CD4-positive, CD25-positive, alpha-beta regulatory T cell (primary cell): Measurements from ENCODE around the gene GAMT. TPM values are rescaled to one million over a fixed set of nuclear protein-coding genes. Genes with fewer than 3 reads are reported as not detected.
A peak's percentile ranks its signal among the peaks of the same experiment; 100 is the strongest.

Experiments
- ATAC-seq, 2 donors: fragments of 150-1000 bp; cut with Tn5 transposase; one replicate each; pipeline ENCODE4 v1.10.0; 2021; ENCODE audit warnings: low read depth in 2 of 2, moderate number of reproducible peaks in 2 of 2, moderate library complexity in 1 of 2
- DNase-seq, 3 donors: peaks; one replicate each; pipeline versions ENCODE4 v3.0.0 to v3.0.0-alpha.2; 2012 to 2022; ENCODE audit warnings: mixed read lengths in 1 of 3
- H3K27ac ChIP-seq: one replicate; pipeline ENCODE4 v1.7.0; 2013; ENCODE audit warnings: mild to moderate bottlenecking, low read length; ENCODE audit not compliant: insufficient read depth, poor library complexity, severe bottlenecking
- H3K27me3 ChIP-seq: one replicate; pipeline ENCODE4 v1.7.0; 2013; ENCODE audit warnings: low read length; ENCODE audit not compliant: control insufficient read depth, insufficient read depth
- H3K36me3 ChIP-seq: one replicate; pipeline ENCODE4 v1.7.0; 2013; ENCODE audit warnings: mild to moderate bottlenecking, low read length, moderate library complexity; ENCODE audit not compliant: control insufficient read depth, insufficient read depth
- H3K4me1 ChIP-seq: 2 replicates; pipeline ENCODE4 v1.7.0; 2013; ENCODE audit warnings: mild to moderate bottlenecking, low read length; ENCODE audit not compliant: insufficient read depth, control insufficient read depth, poor library complexity, severe bottlenecking
- H3K4me3 ChIP-seq: one replicate; pipeline ENCODE4 v1.7.0; 2013; ENCODE audit warnings: low read depth, mild to moderate bottlenecking, low read length, moderate library complexity
- H3K9me3 ChIP-seq, 2 experiments: 1 replicate in 1 of 2; 2 replicates in 1 of 2; pipeline ENCODE4 v1.7.0; 2013; ENCODE audit warnings: low read length in 2 of 2, mild to moderate bottlenecking in 1 of 2, moderate library complexity in 1 of 2; ENCODE audit not compliant: control insufficient read depth in 2 of 2
- H3K27ac Mint-ChIP-seq, 3 donors: one replicate each; pipeline ENCODE4 v1.8.0; 2020 to 2022; ENCODE audit warnings: mild to moderate bottlenecking in 3 of 3, mixed read lengths in 3 of 3, moderate library complexity in 2 of 3
- H3K27me3 Mint-ChIP-seq: one replicate; pipeline ENCODE4 v1.8.0; 2022; ENCODE audit warnings: mild to moderate bottlenecking, mixed read lengths
- H3K36me3 Mint-ChIP-seq: one replicate; pipeline ENCODE4 v1.8.0; 2020; ENCODE audit warnings: mixed read lengths
- H3K4me1 Mint-ChIP-seq, 4 donors: one replicate each; pipeline ENCODE4 v1.8.0; 2020 to 2022; ENCODE audit warnings: mixed read lengths in 4 of 4, mild to moderate bottlenecking in 1 of 4
- H3K4me3 Mint-ChIP-seq, 4 donors: one replicate each; pipeline ENCODE4 v1.8.0; 2020 to 2022; ENCODE audit warnings: mild to moderate bottlenecking in 4 of 4, mixed read lengths in 4 of 4, moderate library complexity in 3 of 4
- H3K9me3 Mint-ChIP-seq, 7 donors: one replicate each; pipeline ENCODE4 v1.8.0; 2020 to 2022; ENCODE audit warnings: mixed read lengths in 7 of 7, mild to moderate bottlenecking in 3 of 7, moderate library complexity in 2 of 7
- polyA plus RNA-seq, 4 donors: library from polyadenylated mRNA; unstranded; fragments of 300-500 nt; fragmentation: Illumina TruSeq; gene quantifications; one replicate each; pipeline ENCODE4 v1.2.3, GENCODE V29; 2021
- total RNA-seq: library from RNA; stranded (reverse); gene quantifications from one replicate; pipeline ENCODE4 v1.2.3, GENCODE V29; 2022

Gene GAMT
- total and polyA plus RNA-seq, 5 donors from 2014 or later, result 6.7 to 20.2 (median 12.9) TPM

DNA sequence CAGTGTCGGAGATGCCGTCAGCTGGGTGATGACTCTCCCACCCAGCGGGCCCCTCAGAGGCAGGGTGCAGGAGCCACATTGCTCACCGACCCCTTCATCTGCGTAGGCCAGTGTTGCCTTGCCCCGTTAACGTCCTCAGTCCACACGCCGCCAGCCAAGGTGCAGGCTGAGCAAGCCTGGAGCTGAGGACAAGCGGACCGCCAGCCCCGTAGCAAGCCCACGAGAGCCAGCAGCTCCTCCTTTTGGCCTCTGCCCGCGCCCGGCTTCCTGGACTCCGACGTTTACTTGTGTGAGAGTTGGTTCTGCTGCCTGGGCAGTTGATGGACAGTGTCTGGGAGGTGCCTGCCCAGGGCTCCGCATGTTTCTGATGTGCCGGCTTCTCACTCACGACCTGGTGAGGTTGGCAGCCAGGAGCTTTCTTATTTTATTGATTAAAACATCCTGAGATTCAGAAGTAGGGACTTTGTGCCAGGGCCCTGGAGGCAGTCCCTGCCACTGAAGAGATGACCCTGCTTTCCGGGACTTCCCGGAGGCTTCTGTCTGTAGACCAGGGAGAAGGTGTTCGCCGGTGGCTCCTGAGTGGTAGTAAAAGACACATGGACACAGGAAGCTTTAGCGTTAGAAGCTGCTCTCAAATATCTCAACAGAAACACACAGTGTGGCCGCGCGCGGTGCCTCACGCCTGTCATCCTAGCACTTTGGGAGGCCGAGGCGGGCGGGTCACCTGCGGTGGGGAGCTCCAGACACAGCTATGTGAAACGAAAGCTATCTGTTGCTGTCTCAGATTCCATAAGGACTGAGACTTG lies 11.9 kb upstream of the GAMT start:
- H3K4me3 Mint-ChIP-seq, result peak overlapping the region in 3 of 4 donors; percentile 56 to 79 (median 75)
- Histone ChIP-seq H3K4me1 (peaks cover 76% of the 10 kb centered on the region), H3K36me3 (peaks cover 32% of the 10 kb centered on the region), H3K27me3 (no peaks in the 10 kb centered on the region), H3K9me3 (no peaks in the 10 kb centered on the region), H3K27ac (no peak overlapping the region), H3K4me3 (no peak overlapping the region)
- DNase-seq (no peak), ATAC-seq (no peak)
- H3K4me1 Mint-ChIP-seq, result peaks cover 0 to 94% (median 48%) of the 10 kb centered on the region in 4 donors
- H3K36me3 Mint-ChIP-seq, result peaks cover 19% of the 10 kb centered on the region
- H3K27ac Mint-ChIP-seq, result peak overlapping the region in 1 of 3 donors; percentile 52
- H3K27me3 Mint-ChIP-seq, result no peaks in the 10 kb centered on the region
- no peaks in the 10 kb centered on the region for H3K9me3 Mint-ChIP-seq

- Mint-ChIP-seq H3K4me1 (peaks cover 0 to 86% (median 45%) of the 10 kb centered on the region in 4 donors), H3K4me3 (peak overlapping the region in 2 of 4 donors; percentile 71 to 95), H3K27me3 (no peaks in the 10 kb centered on the region), H3K36me3 (peaks cover 15% of the 10 kb centered on the region), H3K27ac (peak overlapping the region in 1 of 3 donors; percentile 62), H3K9me3 (no peaks in the 10 kb centered on the region)
- Histone ChIP-seq H3K4me3 (no peak overlapping the region), H3K9me3 (no peaks in the 10 kb centered on the region), H3K27ac (no peak overlapping the region), H3K27me3 (no peaks in the 10 kb centered on the region), H3K4me1 (peaks cover 76% of the 10 kb centered on the region), H3K36me3 (peaks cover 25% of the 10 kb centered on the region)
- DNase-seq, result no peak
- no peak for ATAC-seq
These were observed 11.1 kb upstream of the GAMT start for GRCh38 chr19:1412323-1412923.

DNA sequence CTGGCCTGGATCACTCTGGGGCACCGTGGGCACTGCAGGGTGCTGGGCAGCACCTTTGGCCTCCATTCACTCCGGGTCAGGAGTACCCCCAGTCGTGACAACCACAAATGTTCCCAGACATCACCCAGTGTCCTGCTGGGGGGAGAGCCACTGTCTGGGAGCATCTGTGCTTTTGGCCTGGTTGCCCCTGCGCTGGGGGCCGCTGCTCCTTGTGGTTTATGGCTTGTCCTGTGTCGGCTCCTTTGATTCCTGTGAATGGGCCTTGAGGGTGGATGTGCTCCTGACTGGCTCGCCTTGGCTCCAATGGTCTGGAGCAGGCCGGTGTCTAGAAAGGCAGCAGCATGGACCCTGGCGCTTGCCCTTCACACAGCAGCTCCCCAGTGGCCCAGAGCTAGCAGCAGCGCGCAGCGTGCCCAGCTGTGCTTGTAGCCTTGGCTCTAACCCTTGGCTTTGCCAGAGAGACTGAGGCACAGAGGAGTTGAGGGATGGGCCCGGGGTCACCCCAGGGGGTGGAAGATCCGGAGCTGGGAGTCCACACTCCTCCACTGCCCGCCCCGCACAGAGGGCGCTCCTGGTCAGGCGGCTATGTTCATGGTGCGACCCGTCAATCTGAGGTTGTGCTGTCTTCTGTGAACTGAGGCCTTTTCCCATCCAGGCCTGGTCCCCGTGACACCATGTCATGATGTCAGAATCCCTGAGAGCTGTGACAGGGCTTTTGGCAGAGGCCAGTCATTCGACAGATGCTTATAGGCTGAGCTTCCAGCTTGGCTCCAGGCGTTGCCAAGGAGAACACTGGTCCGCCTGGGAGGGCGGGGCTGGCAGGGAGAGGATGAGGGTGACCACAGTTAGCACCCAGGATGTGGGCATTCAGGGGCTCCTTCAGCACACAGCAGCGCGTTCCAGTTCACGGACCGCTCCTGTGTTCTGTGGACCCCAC lies 10.2 kb upstream of the GAMT start:
- H3K36me3 Mint-ChIP-seq, result peaks cover 12% of the 10 kb centered on the region
- H3K27me3 Mint-ChIP-seq, result no peaks in the 10 kb centered on the region
- Histone ChIP-seq H3K4me1 (peaks cover 78% of the 10 kb centered on the region), H3K36me3 (peaks cover 18% of the 10 kb centered on the region), H3K9me3 (no peaks in the 10 kb centered on the region), H3K27me3 (no peaks in the 10 kb centered on the region), H3K27ac (no peak overlapping the region), H3K4me3 (no peak overlapping the region)
- peak overlapping the region in 2 of 3 donors; percentile 14 to 93 for H3K27ac Mint-ChIP-seq
- peak overlapping the region; percentile 50 to 96 (median 92) for H3K4me3 Mint-ChIP-seq
- H3K4me1 Mint-ChIP-seq, result peaks cover 0 to 79% (median 44%) of the 10 kb centered on the region in 4 donors
- H3K9me3 Mint-ChIP-seq, result no peaks in the 10 kb centered on the region
- DNase-seq (peak in 1 of 3 donors; percentile 39), ATAC-seq (no peak)

- Mint-ChIP-seq H3K9me3 (no peaks in the 10 kb centered on the region), H3K27ac (peak overlapping the region; percentile 75 to 97 (median 93)), H3K4me3 (peak overlapping the region; percentile 88 to 96 (median 96)), H3K36me3 (peaks cover 12% of the 10 kb centered on the region), H3K27me3 (no peaks in the 10 kb centered on the region), H3K4me1 (peaks cover 0 to 75% (median 45%) of the 10 kb centered on the region in 4 donors)
- no peak for DNase-seq
- Histone ChIP-seq H3K27me3 (no peaks in the 10 kb centered on the region), H3K27ac (no peak overlapping the region), H3K36me3 (peaks cover 13% of the 10 kb centered on the region), H3K4me1 (peaks cover 74% of the 10 kb centered on the region), H3K9me3 (no peaks in the 10 kb centered on the region), H3K4me3 (peak overlapping the region; percentile 32)
- no peak for ATAC-seq
These were observed 9.4 kb upstream of the GAMT start for GRCh38 chr19:1410789-1411188.

GRCh38 chr19:1410136-1410786 lies 8.9 kb upstream of the GAMT start:
- Mint-ChIP-seq H3K27me3 (no peaks in the 10 kb centered on the region), H3K4me3 (peak overlapping the region; percentile 95 to 99 (median 96)), H3K27ac (peak overlapping the region; percentile 75 to 97 (median 93)), H3K4me1 (peaks cover 0 to 69% (median 42%) of the 10 kb centered on the region in 4 donors), H3K9me3 (no peaks in the 10 kb centered on the region), H3K36me3 (peaks cover 12% of the 10 kb centered on the region)
- H3K27me3 ChIP-seq, result no peaks in the 10 kb centered on the region
- no peak overlapping the region for H3K27ac ChIP-seq
- peak overlapping the region; percentile 32 for H3K4me3 ChIP-seq
- ATAC-seq, result no peak
- H3K9me3 ChIP-seq, result no peaks in the 10 kb centered on the region
- peaks cover 69% of the 10 kb centered on the region for H3K4me1 ChIP-seq
- no peak for DNase-seq
- peaks cover 13% of the 10 kb centered on the region for H3K36me3 ChIP-seq

GRCh38 chr19:1409204-1410005 lies 8.1 kb upstream of the GAMT start:
- peak overlapping the region; percentile 92 to 96 (median 93) for H3K27ac Mint-ChIP-seq
- DNase-seq, result no peak

More at GRCh38 chr19:1409204-1410005, 8.1 kb upstream of the GAMT start:
- ATAC-seq, result no peak
- Histone ChIP-seq H3K36me3 (peaks cover 13% of the 10 kb centered on the region), H3K27me3 (no peaks in the 10 kb centered on the region), H3K27ac (peak overlapping the region; percentile 89), H3K9me3 (no peaks in the 10 kb centered on the region), H3K4me3 (peak overlapping the region; percentile 69), H3K4me1 (peaks cover 61% of the 10 kb centered on the region)
- Mint-ChIP-seq H3K36me3 (peaks cover 8% of the 10 kb centered on the region), H3K4me1 (peaks cover 0 to 62% (median 37%) of the 10 kb centered on the region in 4 donors), H3K27me3 (no peaks in the 10 kb centered on the region), H3K9me3 (no peaks in the 10 kb centered on the region), H3K4me3 (peak overlapping the region; percentile 95 to 99 (median 96))
